GM12891 (cell line): ENCODE results near the gene ZNF474.

Source experiments
- POLR2A ChIP-seq: IDR thresholded peaks from 2 replicates; pipeline ENCODE4 v1.6.1; 2011; ENCODE audit warnings: low read depth, low read length, control low read depth
- POLR2AphosphoS5 ChIP-seq: IDR thresholded peaks from 2 replicates; pipeline ENCODE4 v1.6.1; 2011; ENCODE audit warnings: low read depth, low read length, control low read depth
- TAF1 ChIP-seq: IDR thresholded peaks from 2 replicates; pipeline ENCODE4 v1.6.1; 2011; ENCODE audit warnings: low read depth, low read length, control low read depth

DNA sequence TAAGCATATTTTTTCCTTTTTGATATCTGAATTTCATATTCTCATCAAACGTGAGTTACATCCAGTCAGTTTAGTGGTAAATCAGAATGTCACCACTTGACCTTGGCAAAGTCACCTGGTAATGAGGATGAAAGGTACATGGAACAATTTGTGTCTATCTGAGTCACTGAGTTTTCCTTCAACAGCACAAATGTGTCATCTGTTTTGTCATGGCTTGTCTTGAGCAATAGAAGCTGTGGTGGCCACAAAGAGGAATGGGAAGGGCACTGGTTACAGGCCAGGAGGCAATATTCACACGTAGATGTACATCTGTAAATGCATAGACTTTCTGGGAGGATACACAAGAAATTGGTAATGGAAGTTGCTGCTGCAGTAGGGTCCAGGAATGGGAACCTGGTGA is 8.4 kb upstream of the ZNF474 start:
- no peak for TF ChIP-seq POLR2AphosphoS5
- TF ChIP-seq POLR2A = no peak
- TF ChIP-seq TAF1 = no peak
